Stimulated activated CD8-positive, alpha-beta memory T cell treated with anti-CD3 and anti-CD28 coated beads, Interleukin-12 subunit alpha, Interleukin-12 subunit beta, amount 100 ng/mL, for 1 hour (primary cell): Measurements from ENCODE around the gene CAB39.

Experiments used
- DNase-seq: peaks from one replicate; pipeline ENCODE4 v3.0.0-alpha.2; 2020; ENCODE audit warnings: low read depth

The CAB39 gene

GRCh38 chr2:230712443-230713330 lies at the start of gene CAB39:
TSS of gene CAB39 (plus strand) at chr2:230712842. CDS start at chr2:230760002, 47,160 bp downstream.
- peak; percentile 78 for DNase-seq

GRCh38 chr2:230664128-230664527 lies 48.5 kb upstream of the CAB39 start:
- no peak for DNase-seq

- DNase-seq: no peak
These were observed 47.8 kb upstream of the CAB39 start for GRCh38 chr2:230664844-230665243.

- DNase-seq: no peak
These were observed 47.4 kb upstream of the CAB39 start for GRCh38 chr2:230665263-230665691.

- DNase-seq: no peak
These were observed 46.2 kb upstream of the CAB39 start for GRCh38 chr2:230666446-230666845.

GRCh38 chr2:230666885-230667712 lies 45.5 kb upstream of the CAB39 start:
- DNase-seq: no peak

GRCh38 chr2:230668184-230668938 lies 44.3 kb upstream of the CAB39 start:
- DNase-seq: no peak

- DNase-seq: no peak
These were observed 43.7 kb upstream of the CAB39 start for GRCh38 chr2:230668939-230669303.

GRCh38 chr2:230669386-230669950 lies 43.2 kb upstream of the CAB39 start:
- no peak for DNase-seq

- no peak for DNase-seq
These were observed 41.5 kb upstream of the CAB39 start for GRCh38 chr2:230671117-230671516.

- no peak for DNase-seq
These were observed 39.8 kb upstream of the CAB39 start for GRCh38 chr2:230672836-230673235.

GRCh38 chr2:230674401-230674800 lies 38.2 kb upstream of the CAB39 start:
- DNase-seq: no peak

GRCh38 chr2:230674966-230675672 lies 37.5 kb upstream of the CAB39 start:
- no peak for DNase-seq

- DNase-seq: no peak
These were observed 36.1 kb upstream of the CAB39 start for GRCh38 chr2:230676546-230676945.

GRCh38 chr2:230677201-230677946 lies 35.3 kb upstream of the CAB39 start:
- DNase-seq: no peak

GRCh38 chr2:230678018-230678417 lies 34.6 kb upstream of the CAB39 start:
- no peak for DNase-seq

GRCh38 chr2:230678451-230678850 lies 34.2 kb upstream of the CAB39 start:
- no peak for DNase-seq

GRCh38 chr2:230680463-230681170 lies 32.0 kb upstream of the CAB39 start:
- no peak for DNase-seq

- no peak for DNase-seq
These were observed 31.5 kb upstream of the CAB39 start for GRCh38 chr2:230681171-230681545.

- DNase-seq: no peak
These were observed 30.1 kb upstream of the CAB39 start for GRCh38 chr2:230682546-230682945.
